Epithelial cell of proximal tubule (primary cell): ENCODE data around the gene PTPN23. TPM values are rescaled to one million over a fixed set of nuclear protein-coding genes. Genes with fewer than 3 reads are reported as not detected.

ENCODE experiments used
- DNase-seq: peaks from one replicate; pipeline ENCODE4 v3.0.0-alpha.2; 2011; ENCODE audit warnings: low read depth
- H3K4me3 ChIP-seq: 2 replicates; pipeline ENCODE4 v1.5.1; 2011; ENCODE audit warnings: low read depth, mild to moderate bottlenecking, low read length
- CTCF ChIP-seq: conservative IDR thresholded peaks from 2 replicates; pipeline ENCODE4 v1.5.1; 2012; ENCODE audit warnings: low read depth, mild to moderate bottlenecking, low read length
- total RNA-seq: library from RNA; depleted of rRNA; stranded (reverse); fragments of >200 nt; gene quantifications from 2 replicates; pipeline ENCODE4 v1.2.3, GENCODE V29; 2015

Gene PTPN23
- total RNA-seq, 1 donor from 2014 or later: 15.0 TPM

GRCh38 chr3:47404955-47405790 lies 24.4 kb downstream of the PTPN23 start:
- no peak for TF ChIP-seq CTCF
- no peak overlapping the region for H3K4me3 ChIP-seq
- no peak for DNase-seq

GRCh38 chr3:47405820-47406761 lies 25.3 kb downstream of the PTPN23 start:
- H3K4me3 ChIP-seq: no peak overlapping the region
- no peak for DNase-seq
- TF ChIP-seq CTCF: no peak

GRCh38 chr3:47406762-47407149 lies 25.9 kb downstream of the PTPN23 start:
- no peak for DNase-seq
- H3K4me3 ChIP-seq: no peak overlapping the region
- peak; percentile 15 for TF ChIP-seq CTCF

- TF ChIP-seq CTCF: no peak
- no peak overlapping the region for H3K4me3 ChIP-seq
- no peak for DNase-seq
These were observed 26.4 kb downstream of the PTPN23 start for GRCh38 chr3:47407237-47407636.

- no peak for DNase-seq
- H3K4me3 ChIP-seq: no peak overlapping the region
- TF ChIP-seq CTCF: no peak
These were observed 27.3 kb downstream of the PTPN23 start for GRCh38 chr3:47407896-47408838.

- DNase-seq: no peak
- no peak for TF ChIP-seq CTCF
- no peak overlapping the region for H3K4me3 ChIP-seq
These were observed 28.0 kb downstream of the PTPN23 start for GRCh38 chr3:47408839-47409229.
